Islet precursor cell (in vitro differentiated cells): ENCODE data around the gene WNT9A.
A peak's percentile ranks its signal among the peaks of the same experiment; 100 is the strongest.

ENCODE experiments used
- DNase-seq: peaks from one replicate; pipeline ENCODE4 v3.0.0-alpha.2; 2018

The WNT9A gene

GRCh38 chr1:227939791-227940771, 7.7 kb downstream of the WNT9A start:
- peak; percentile 50 for DNase-seq

GRCh38 chr1:227938911-227939790, 8.6 kb downstream of the WNT9A start:
- peak; percentile 50 for DNase-seq

GRCh38 chr1:227938276-227938675, 9.5 kb downstream of the WNT9A start:
- peak; percentile 35 for DNase-seq

- no peak for DNase-seq
Measured at GRCh38 chr1:227937838-227938145, 9.9 kb downstream of the WNT9A start.

- DNase-seq, result peak; percentile 71
Measured at GRCh38 chr1:227937031-227937837, 10.5 kb downstream of the WNT9A start.

- DNase-seq, result no peak
Measured at GRCh38 chr1:227935826-227936225, 11.9 kb downstream of the WNT9A start.

GRCh38 chr1:227934476-227935313, 13.0 kb downstream of the WNT9A start:
- peak; percentile 94 for DNase-seq

GRCh38 chr1:227929751-227930472, 17.8 kb downstream of the WNT9A start:
- DNase-seq, result no peak

- DNase-seq, result no peak
Measured at GRCh38 chr1:227928811-227929375, 18.8 kb downstream of the WNT9A start.

GRCh38 chr1:227927971-227928741, 19.6 kb downstream of the WNT9A start:
- DNase-seq, result no peak

GRCh38 chr1:227926896-227927885, 20.5 kb downstream of the WNT9A start:
- DNase-seq, result no peak

- no peak for DNase-seq
Measured at GRCh38 chr1:227926216-227926791, 21.4 kb downstream of the WNT9A start.

GRCh38 chr1:227925582-227926198, 22.0 kb downstream of the WNT9A start:
- DNase-seq, result no peak

GRCh38 chr1:227924833-227925574, 22.7 kb downstream of the WNT9A start:
- DNase-seq, result no peak

- no peak for DNase-seq
Measured at GRCh38 chr1:227924168-227924832, 23.4 kb downstream of the WNT9A start.

GRCh38 chr1:227923353-227924167, 24.2 kb downstream of the WNT9A start:
- no peak for DNase-seq
